Smooth muscle cell (in vitro differentiated cells): ENCODE data around the gene SOX8. TPM values are rescaled to one million over a fixed set of nuclear protein-coding genes. Genes with fewer than 3 reads are reported as not detected.

Source experiments
- DNase-seq: peaks from one replicate; lab custom pipeline; 2025; ENCODE audit not compliant: unreplicated experiment; lab: John Stamatoyannopoulos, UW
- H2AFZ ChIP-seq: fragments of 200-600 bp; sonication (generic); 2 replicates; pipeline ENCODE4 v1.6.0; 2016; ENCODE audit warnings: antibody characterized with exemption, low read depth, mild to moderate bottlenecking
- H3F3A ChIP-seq: fragments of 200-600 bp; sonication (generic); 2 replicates; pipeline ENCODE4 v1.6.0; 2017; ENCODE audit warnings: antibody characterized with exemption, low read depth
- H3K27ac ChIP-seq: fragments of 200-600 bp; sonication (generic); 2 replicates; pipeline ENCODE4 v1.5.1; 2016; ENCODE audit warnings: low read depth, mild to moderate bottlenecking
- H3K27me3 ChIP-seq: fragments of 200-600 bp; sonication (generic); 2 replicates; pipeline ENCODE4 v1.6.1; 2016; ENCODE audit warnings: low read depth, mild to moderate bottlenecking
- H3K36me3 ChIP-seq: fragments of 200-600 bp; sonication (generic); 2 replicates; pipeline ENCODE4 v1.5.1; 2016; ENCODE audit warnings: low read depth
- H3K4me1 ChIP-seq: fragments of 200-600 bp; sonication (generic); 2 replicates; pipeline ENCODE4 v1.5.1; 2016; ENCODE audit warnings: low read depth
- H3K4me2 ChIP-seq: fragments of 200-600 bp; sonication (generic); 2 replicates; pipeline ENCODE4 v1.6.0; 2016; ENCODE audit warnings: mild to moderate bottlenecking
- H3K4me3 ChIP-seq: fragments of 200-600 bp; sonication (generic); 2 replicates; pipeline ENCODE4 v1.5.1; 2016; ENCODE audit warnings: mild to moderate bottlenecking
- H3K79me2 ChIP-seq: fragments of 200-600 bp; sonication (generic); 2 replicates; pipeline ENCODE4 v1.6.0; 2016; ENCODE audit warnings: low read depth, mild to moderate bottlenecking
- H3K9ac ChIP-seq: fragments of 200-600 bp; sonication (generic); 2 replicates; pipeline ENCODE4 v1.6.0; 2016; ENCODE audit warnings: low read depth
- H3K9me3 ChIP-seq: fragments of 200-600 bp; sonication (generic); replicated peaks from 2 replicates; pipeline ENCODE4 v1.5.1; 2016; ENCODE audit warnings: low read depth
- H4K20me1 ChIP-seq: fragments of 200-600 bp; sonication (generic); 2 replicates; pipeline ENCODE4 v1.6.0; 2016; ENCODE audit warnings: low read depth
- CTCF ChIP-seq: fragments of 200-600 bp; sonication (generic); IDR thresholded peaks from 2 replicates; pipeline ENCODE4 v1.5.1; 2017; ENCODE audit warnings: borderline replicate concordance, mild to moderate bottlenecking, antibody characterized with exemption; ENCODE audit not compliant: insufficient read depth, poor library complexity, severe bottlenecking
- WGBS: methylation state at CpG from one replicate; pipeline ENCODE4 v1.1.7; 2016; ENCODE audit warnings: low lambda C conversion rate; 5-methylcytosine and 5-hydroxymethylcytosine counted together
- polyA plus RNA-seq: library from polyadenylated mRNA; unstranded; fragments of >200 nt; fragmentation: Nextera tagmentation; extraction: Ambion mirVana; gene quantifications from 2 replicates; pipeline ENCODE4 v1.2.1, GENCODE V29; 2016
- total RNA-seq: library from RNA; depleted of rRNA; stranded (reverse); fragments of >200 nt; gene quantifications from 2 replicates; pipeline ENCODE4 v1.2.3, GENCODE V29; 2014

The SOX8 gene
- total and polyA plus RNA-seq, 2 experiments from 2014 or later = 1.8 to 3.5 TPM

GRCh38 chr16:986925-987582 is 5.5 kb downstream of the SOX8 start:
- H3K4me3 ChIP-seq = no peak overlapping the region
- no peak overlapping the region for H3K4me2 ChIP-seq
- H3K79me2 ChIP-seq = no peaks in the 10 kb centered on the region
- no peak overlapping the region for H3K27ac ChIP-seq
- DNase-seq = no peak
- WGBS = 95% methylated on average over 42 of the region's 44 CpGs
- H3K27me3 ChIP-seq = peaks cover 4% of the 10 kb centered on the region
- no peak for TF ChIP-seq CTCF
- no peaks in the 10 kb centered on the region for H3F3A ChIP-seq
- no peaks in the 10 kb centered on the region for H3K36me3 ChIP-seq
- no peak overlapping the region for H3K9ac ChIP-seq
- no peaks in the 10 kb centered on the region for H3K9me3 ChIP-seq
- H4K20me1 ChIP-seq = no peaks in the 10 kb centered on the region
- no peak overlapping the region for H2AFZ ChIP-seq
- peaks cover 5% of the 10 kb centered on the region for H3K4me1 ChIP-seq

GRCh38 chr16:987906-988305 is 6.3 kb downstream of the SOX8 start:
- H3K4me2 ChIP-seq = no peak overlapping the region
- 93% methylated on average over 16 of the region's 17 CpGs for WGBS
- H3K9me3 ChIP-seq = no peaks in the 10 kb centered on the region
- no peaks in the 10 kb centered on the region for H4K20me1 ChIP-seq
- no peaks in the 10 kb centered on the region for H3K36me3 ChIP-seq
- no peak overlapping the region for H3K9ac ChIP-seq
- no peak for DNase-seq
- no peak overlapping the region for H2AFZ ChIP-seq
- H3K27me3 ChIP-seq = no peaks in the 10 kb centered on the region
- TF ChIP-seq CTCF = no peak
- H3K79me2 ChIP-seq = no peaks in the 10 kb centered on the region
- H3K27ac ChIP-seq = no peak overlapping the region
- no peaks in the 10 kb centered on the region for H3F3A ChIP-seq
- peaks cover 2% of the 10 kb centered on the region for H3K4me1 ChIP-seq
- no peak overlapping the region for H3K4me3 ChIP-seq

- no peaks in the 10 kb centered on the region for H3K27me3 ChIP-seq
- H4K20me1 ChIP-seq = no peaks in the 10 kb centered on the region
- TF ChIP-seq CTCF = no peak
- 89% methylated on average over 35 of the region's 35 CpGs for WGBS
- no peak overlapping the region for H3K9ac ChIP-seq
- no peak for DNase-seq
- no peaks in the 10 kb centered on the region for H3K36me3 ChIP-seq
- H3K4me3 ChIP-seq = no peak overlapping the region
- no peaks in the 10 kb centered on the region for H3K9me3 ChIP-seq
- H3K27ac ChIP-seq = no peak overlapping the region
- H3K4me1 ChIP-seq = no peaks in the 10 kb centered on the region
- H3F3A ChIP-seq = no peaks in the 10 kb centered on the region
- no peaks in the 10 kb centered on the region for H3K79me2 ChIP-seq
- H2AFZ ChIP-seq = no peak overlapping the region
- H3K4me2 ChIP-seq = no peak overlapping the region
Measured at GRCh38 chr16:988471-989353, 7.1 kb downstream of the SOX8 start.
